ENCODE measurements around the gene KRTCAP2. TPM values are rescaled to one million over a fixed set of nuclear protein-coding genes. Genes with fewer than 3 reads are reported as not detected.
A peak's percentile ranks its signal among the peaks of the same experiment; 100 is the strongest.

The KRTCAP2 gene
- total RNA-seq, 6 experiments from 2014 or later, result 231 to 351 (median 285) TPM

DNA sequence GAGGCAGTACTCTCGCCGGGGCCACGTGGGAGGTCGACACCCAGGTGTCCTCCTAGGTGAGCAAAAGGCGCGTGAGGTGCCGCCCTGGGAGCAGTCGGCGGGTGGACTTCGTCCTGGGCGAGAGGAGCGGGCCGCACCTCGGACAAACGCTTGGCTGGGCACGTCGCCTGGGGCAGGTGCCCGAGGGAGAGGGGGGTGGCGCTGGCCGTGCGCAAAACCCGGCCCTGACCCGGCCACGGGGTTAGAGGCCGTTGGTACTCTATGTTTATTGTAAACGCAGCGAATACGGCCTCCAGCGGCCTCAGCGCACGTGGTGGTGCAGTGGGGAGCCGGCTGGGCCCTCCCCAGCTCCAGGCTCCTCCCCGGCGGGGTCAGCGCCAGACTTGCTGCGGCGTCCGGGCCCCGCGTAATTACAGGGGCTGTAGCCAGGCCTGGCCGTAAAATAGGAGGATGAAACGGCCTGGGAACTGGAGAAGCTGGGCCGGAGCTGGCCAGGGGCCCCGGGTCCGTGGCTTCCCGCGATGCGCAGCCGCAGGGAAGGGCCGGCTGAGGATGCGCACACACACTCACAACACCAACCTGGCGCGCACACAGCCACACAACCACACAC lies 47.1 kb downstream of the KRTCAP2 start:
- DNase-seq, result no peak
- Mint-ChIP-seq H3K9me3 (no peaks in the 10 kb centered on the region), H3K27me3 (ENCODE audit: insufficient read depth) (peaks cover 58% of the 10 kb centered on the region), H3K27ac (no peak overlapping the region), H3K4me1 (ENCODE audit: low read depth) (peaks cover 34% of the 10 kb centered on the region), H3K36me3 (ENCODE audit: low read depth) (no peaks in the 10 kb centered on the region), H3K4me3 (peak overlapping the region; percentile 64)
- no peak for TF ChIP-seq CTCF (IDR thresholded peaks at IDR 0.05)

DNA sequence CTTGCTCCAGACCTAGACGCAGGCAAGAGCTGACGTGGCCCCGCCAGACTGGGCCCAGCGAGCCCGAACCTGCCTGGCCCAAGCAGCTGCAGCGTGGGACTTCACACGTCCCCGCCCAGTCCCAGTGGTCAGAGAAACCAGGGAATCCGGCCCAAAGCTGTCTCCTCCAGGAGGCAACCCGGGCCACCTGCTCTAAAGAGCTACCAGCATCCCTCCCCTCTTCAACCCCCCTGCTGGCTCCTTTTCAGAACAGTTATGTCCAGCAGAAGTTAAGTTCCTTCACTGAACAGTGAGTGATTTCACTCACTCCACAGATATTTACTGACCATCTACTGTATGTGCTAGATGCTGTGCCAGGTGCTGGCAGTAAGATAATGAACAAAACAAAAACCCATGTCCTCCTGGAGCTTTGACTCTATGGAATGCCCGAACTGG lies 47.6 kb downstream of the KRTCAP2 start:
- no peaks in the 10 kb centered on the region for H3K9me3 Mint-ChIP-seq
- H3K36me3 Mint-ChIP-seq (ENCODE audit: low read depth), result no peaks in the 10 kb centered on the region
- no peak overlapping the region for H3K27ac Mint-ChIP-seq
- H3K4me1 Mint-ChIP-seq (ENCODE audit: low read depth), result peaks cover 34% of the 10 kb centered on the region
- no peak for TF ChIP-seq CTCF (IDR thresholded peaks at IDR 0.05)
- DNase-seq, result no peak
- no peak overlapping the region for H3K4me3 Mint-ChIP-seq
- peaks cover 61% of the 10 kb centered on the region for H3K27me3 Mint-ChIP-seq (ENCODE audit: insufficient read depth)

- Mint-ChIP-seq H3K4me3 (no peak overlapping the region), H3K36me3 (ENCODE audit: low read depth) (no peaks in the 10 kb centered on the region), H3K9me3 (no peaks in the 10 kb centered on the region), H3K27me3 (ENCODE audit: insufficient read depth) (peaks cover 67% of the 10 kb centered on the region), H3K27ac (no peak overlapping the region), H3K4me1 (ENCODE audit: low read depth) (peaks cover 32% of the 10 kb centered on the region)
- DNase-seq, result no peak
- TF ChIP-seq CTCF (IDR thresholded peaks at IDR 0.05), result no peak
Observed at GRCh38 chr1:155124503-155125463, 48.3 kb downstream of the KRTCAP2 start.

DNA sequence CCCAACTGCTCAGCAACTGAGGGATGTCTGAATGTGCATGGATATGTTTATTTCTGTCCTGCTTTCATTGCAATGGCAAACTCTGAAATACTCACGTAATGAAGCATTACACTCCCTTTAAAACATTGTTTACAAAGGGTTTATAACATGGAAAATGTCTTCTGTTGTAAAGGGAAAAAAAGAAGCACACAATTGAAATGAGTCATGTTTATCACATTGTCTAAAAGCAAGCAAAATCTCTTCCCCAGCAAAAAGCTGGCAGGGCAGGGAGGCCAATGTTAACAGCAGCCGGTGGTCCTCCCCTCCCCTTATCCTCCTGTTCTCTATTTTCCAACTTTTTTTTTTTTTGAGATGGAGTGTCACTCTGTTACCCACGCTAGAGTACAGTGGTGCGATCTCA lies 49.3 kb downstream of the KRTCAP2 start:
- Mint-ChIP-seq H3K9me3 (no peaks in the 10 kb centered on the region), H3K4me3 (no peak overlapping the region), H3K27ac (no peak overlapping the region), H3K27me3 (ENCODE audit: insufficient read depth) (peaks cover 68% of the 10 kb centered on the region), H3K4me1 (ENCODE audit: low read depth) (peaks cover 27% of the 10 kb centered on the region), H3K36me3 (ENCODE audit: low read depth) (no peaks in the 10 kb centered on the region)
- no peak for DNase-seq
- no peak for TF ChIP-seq CTCF (IDR thresholded peaks at IDR 0.05)

DNA sequence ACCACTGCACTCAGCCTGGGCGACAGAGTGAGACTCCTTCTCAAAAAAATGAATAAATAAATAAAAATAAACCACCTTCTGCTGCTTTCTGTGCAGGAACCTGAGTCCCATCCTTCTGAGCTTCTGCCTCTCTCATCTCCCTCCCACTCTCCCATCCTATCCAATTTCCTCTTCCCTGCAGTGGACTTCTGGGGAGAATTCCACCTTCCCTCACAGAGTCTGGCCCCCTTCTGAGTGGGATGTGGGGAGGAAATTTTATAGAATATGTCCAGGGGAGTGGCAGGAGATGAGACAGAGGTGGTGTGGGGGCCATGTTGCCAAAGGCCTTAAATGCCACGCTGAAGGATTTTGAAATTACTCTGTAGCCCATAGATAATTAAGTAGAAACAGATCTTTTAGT lies 50.8 kb downstream of the KRTCAP2 start:
- peaks cover 62% of the 10 kb centered on the region for H3K27me3 Mint-ChIP-seq (ENCODE audit: insufficient read depth)
- peaks cover 16% of the 10 kb centered on the region for H3K4me1 Mint-ChIP-seq (ENCODE audit: low read depth)
- DNase-seq, result no peak
- no peaks in the 10 kb centered on the region for H3K9me3 Mint-ChIP-seq
- no peak overlapping the region for H3K27ac Mint-ChIP-seq
- no peak overlapping the region for H3K4me3 Mint-ChIP-seq
- H3K36me3 Mint-ChIP-seq (ENCODE audit: low read depth), result no peaks in the 10 kb centered on the region
- no peak for TF ChIP-seq CTCF (IDR thresholded peaks at IDR 0.05)

Measured in HFFc6 (cell line).